Caki2 (cell line): Measurements from ENCODE around the gene FAT1. TPM values are rescaled to one million over a fixed set of nuclear protein-coding genes. Genes with fewer than 3 reads are reported as not detected.
A peak's percentile ranks its signal among the peaks of the same experiment; 100 is the strongest.

Source experiments
- DNase-seq: peaks from one replicate; pipeline ENCODE4 v3.0.0-alpha.2; 2015; ENCODE audit warnings: low read depth
- in situ Hi-C: cut with HindIII; loops from 2 replicates; pipeline ENCODE4 v1.10.0; 2016; ENCODE audit warnings: low sequenced_read_pairs, low pct_unique_long_range_greater_than_20kb, mixed read lengths
- total RNA-seq: library from RNA; depleted of rRNA; stranded (reverse); fragments of >200 nt; shearing (Covaris generic); gene quantifications from 2 replicates; pipeline ENCODE4 v1.2.3, GENCODE V29; 2014; ENCODE audit warnings: low replicate concordance

Gene FAT1
- total RNA-seq, 1 experiment from 2014 or later = 107 TPM

DNA sequence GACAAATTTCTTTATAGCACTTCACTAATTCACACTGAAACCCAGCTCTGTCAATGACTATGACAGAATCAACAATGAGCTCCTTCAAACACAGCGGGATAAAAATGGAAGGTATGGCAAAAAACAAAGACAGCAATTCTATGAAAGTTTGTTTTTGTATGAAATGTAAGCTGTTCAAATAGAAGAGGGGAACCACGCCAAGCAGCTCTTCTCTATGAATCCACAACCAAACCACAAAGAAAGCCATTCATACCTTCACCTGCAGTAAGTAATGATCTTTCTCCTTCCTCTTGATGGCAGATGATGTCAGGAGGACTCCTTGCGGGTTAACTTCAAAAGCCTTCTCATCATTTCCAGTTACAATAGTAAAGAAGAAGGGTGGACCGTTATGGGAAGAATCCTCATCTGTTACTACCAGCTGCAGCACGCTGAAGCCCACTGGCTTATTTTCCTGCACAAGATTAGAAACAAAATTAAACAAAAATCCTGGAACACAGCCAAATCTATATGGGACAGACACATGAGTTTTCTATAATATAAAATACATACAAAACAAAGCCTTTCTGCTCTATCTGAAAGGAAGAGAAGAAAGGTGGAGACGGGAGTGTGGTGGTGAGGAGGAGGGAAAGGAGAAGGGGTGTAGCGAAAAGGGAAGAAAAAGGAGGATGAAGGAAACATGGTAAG lies 119.4 kb downstream of the FAT1 start:
- in situ Hi-C loops = no loop called here
- DNase-seq = no peak

DNA sequence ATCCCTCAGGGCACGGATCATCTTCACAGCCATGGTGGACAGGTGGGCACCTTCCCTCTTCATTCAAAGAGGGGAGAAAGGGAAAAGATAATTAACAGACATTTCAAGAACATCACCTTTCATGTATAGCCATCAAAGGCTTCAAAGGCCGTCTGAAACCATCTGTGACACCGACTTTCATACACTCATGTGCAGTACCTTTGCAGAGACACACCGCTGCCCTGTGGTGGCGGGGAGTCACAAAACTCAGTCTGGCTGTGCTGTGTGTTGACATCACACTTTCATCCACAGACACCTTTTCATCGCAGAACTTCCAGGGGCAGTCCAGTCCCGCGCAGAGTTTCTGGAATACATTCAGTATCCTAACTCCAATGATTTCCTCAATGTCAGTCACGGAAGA lies 120.7 kb downstream of the FAT1 start:
- no peak for DNase-seq
- in situ Hi-C loops = no loop called here

DNA sequence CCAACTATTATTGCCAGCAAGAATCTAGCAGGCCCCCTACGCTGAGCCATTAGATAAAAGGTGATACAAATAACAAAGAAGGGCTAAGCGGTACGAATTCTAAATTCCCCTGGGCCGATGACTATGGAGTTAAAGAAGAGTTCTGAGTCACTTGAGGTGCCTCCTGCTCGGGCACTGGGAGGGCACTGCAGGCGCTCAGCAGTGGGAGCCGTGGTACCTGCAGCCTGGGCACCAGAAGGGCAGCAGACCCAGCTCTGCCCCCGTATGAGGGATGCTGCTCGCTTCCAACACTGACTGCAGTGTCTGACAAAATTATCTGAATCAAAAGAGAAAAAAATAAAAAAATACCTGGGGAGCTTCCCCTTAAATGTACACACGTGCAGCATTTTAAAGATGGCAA lies 124.2 kb downstream of the FAT1 start:
- in situ Hi-C loops = no loop called here
- no peak for DNase-seq

DNA sequence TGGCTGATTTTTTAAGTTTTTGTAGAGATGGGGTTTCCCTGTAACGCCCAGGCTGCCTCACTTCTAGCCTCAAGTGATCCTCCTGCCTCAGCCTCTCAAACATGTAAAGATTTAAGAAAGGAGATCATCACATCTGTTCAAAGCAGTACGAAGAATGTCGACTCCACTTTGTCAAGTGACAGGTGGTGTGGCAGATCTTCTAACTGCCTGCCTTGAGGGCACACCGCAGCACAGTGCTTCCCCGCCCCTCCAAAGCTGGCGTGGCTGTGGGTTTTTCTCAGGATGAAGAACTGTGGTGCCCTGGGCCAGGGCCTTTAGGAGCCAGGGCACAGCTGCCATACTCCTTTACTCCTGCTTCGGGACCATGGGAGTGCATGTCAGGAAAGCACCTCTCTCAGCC lies 125.0 kb downstream of the FAT1 start:
- in situ Hi-C loops = no loop called here
- no peak for DNase-seq

DNA sequence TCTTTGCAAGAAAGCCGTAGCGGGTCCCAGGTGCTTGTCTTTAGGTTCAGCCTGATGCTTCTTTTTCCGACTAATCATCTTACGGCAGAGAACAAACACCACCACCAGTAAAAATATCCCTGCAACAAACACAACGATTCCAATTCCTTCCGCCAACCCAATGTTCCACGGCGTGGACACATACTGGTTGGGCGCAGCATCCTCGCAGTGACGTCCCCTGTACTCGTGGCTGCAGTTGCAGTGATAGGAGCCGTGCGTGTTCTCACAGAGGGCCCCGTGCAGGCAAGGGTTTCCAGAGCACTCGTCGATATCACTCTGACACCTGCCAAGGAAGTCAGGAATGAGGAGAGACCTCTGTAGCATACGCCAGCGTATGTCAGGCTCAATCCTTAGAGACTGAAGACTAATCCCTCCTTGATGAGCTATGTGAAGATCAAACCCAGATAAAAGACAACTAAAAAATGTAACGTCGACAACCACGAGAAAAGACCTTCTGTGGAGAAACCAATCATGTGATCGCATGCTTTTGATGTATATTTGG lies 126.7 kb downstream of the FAT1 start:
- no peak for DNase-seq
- in situ Hi-C loops = no loop called here

DNA sequence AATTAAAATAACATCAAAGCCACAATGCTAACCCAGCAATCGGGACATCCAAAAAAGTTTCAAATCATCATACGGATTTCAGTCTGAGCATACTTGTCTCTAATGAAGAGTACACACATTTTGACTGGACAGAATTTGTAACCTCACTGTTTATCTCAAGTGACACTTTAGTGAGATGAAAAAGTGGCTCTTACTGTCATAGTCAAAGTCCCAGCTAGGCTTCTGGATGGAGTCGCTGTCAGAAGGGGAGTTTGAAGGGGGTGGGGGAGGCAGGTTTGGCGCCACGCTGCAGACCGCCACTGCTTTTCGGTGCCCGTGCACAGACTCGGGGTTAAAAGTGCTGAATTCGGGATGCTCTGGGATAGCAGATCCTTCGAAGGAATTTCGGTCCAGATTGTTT lies 127.3 kb downstream of the FAT1 start:
- no peak for DNase-seq

DNA sequence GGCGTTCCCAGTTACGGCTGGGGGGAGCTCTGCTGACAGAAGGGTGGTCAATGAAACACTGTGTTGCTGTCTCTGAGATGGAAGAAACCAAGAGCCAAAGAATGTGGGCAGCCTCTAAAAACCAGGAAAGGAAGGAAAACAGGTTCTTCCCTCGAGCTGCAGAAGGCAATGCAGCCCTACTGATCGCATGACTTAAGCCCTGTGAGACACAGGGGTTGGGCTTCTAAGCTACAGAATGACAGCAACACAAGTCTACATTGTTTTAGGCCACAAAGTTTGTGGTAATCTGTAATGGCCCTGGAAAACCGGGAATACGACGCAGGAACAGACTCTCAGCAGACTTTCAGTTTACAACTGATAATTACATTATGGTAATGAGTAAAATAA lies 130.1 kb downstream of the FAT1 start:
- no peak for DNase-seq
- in situ Hi-C loops = no loop called here

More for the DNA sequence above, 127.3 kb downstream of the FAT1 start:
- in situ Hi-C loops = no loop called here

DNA sequence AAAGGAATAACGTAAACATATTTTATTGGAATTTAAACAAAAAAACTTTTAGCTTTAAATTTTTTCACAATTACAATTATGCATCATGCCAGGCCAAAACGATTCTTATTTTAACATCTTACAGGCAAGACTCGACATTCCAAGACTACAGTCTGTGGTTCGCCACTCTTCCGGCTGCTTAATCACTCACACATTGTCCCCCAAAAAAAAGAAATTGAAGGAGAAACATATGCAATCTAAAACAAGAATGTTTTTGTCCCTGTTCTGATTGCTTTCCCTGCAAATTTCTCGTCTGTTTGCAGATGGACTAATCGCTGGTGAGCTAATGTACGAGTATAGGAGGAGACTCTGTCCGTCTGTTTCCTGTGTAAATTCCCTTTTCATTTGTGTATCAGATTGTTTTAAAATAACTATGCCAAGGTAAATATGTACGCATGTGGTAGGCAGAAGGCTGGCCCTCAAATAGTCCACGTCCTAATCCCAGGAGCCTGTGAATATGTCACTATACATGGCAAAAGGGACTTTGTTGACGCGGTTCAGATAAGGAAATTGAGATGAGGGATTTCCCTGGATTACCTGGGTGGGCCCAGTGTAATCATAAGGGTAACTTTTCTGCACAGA lies 130.6 kb downstream of the FAT1 start:
- in situ Hi-C loops = no loop called here
- no peak for DNase-seq

DNA sequence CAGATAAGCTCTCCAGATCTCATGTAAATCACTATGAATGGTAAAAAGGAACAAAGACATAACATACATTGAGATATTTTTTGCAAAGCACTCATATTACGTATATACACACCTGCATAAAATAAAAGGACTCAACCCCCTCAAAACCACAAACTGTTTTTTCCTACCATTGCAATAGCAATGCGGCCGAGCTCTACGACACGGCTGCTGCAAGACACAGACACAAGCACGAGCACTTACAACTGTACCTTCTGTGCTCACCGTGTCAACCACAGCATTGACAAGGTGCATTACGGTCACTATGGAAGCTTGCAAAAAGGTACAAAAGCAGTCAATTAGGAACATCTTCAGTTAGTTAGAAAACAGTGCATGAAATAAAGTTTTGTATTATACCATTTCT lies 131.2 kb downstream of the FAT1 start:
- DNase-seq = no peak
- in situ Hi-C loops = no loop called here

DNA sequence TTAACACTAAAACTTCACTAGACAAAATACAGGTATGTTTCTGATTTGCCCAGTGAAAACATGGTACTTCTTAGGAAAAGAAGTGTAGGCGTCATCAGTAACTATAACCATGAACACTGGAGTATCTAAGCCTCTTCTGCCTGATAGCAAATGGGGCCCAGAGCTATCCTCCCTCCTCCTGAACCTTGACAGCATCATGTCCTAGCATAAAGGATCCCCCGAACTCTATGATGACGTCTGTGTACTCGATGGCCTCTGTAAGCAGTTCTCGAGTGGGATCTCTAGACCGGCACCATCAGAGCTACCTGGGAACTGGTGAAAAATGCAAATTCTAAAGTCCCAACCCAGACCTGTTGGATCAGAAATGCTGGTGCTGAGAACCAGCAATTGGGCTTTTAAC lies 132.0 kb downstream of the FAT1 start:
- in situ Hi-C loops = no loop called here
- no peak for DNase-seq

DNA sequence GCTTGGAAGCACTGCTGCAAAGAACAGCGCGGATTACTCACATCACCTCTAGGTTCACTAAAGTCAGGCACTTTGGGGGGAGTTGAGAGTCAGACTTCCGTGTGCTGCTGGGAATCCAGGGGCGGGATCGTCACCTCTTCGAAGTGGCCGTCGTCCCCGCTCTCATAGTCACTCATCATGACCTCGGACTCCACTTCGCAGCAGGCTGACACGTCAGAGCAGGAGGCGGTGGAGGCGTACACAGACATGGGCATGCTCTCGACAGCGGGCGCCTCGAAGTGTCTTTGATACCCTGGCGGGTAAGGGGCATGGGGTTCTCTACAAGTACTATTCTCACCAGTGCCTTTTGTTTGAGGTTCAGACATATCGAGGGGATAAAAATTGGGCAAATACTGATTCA lies 135.2 kb downstream of the FAT1 start:
- DNase-seq = no peak
- in situ Hi-C loops = no loop called here

DNA sequence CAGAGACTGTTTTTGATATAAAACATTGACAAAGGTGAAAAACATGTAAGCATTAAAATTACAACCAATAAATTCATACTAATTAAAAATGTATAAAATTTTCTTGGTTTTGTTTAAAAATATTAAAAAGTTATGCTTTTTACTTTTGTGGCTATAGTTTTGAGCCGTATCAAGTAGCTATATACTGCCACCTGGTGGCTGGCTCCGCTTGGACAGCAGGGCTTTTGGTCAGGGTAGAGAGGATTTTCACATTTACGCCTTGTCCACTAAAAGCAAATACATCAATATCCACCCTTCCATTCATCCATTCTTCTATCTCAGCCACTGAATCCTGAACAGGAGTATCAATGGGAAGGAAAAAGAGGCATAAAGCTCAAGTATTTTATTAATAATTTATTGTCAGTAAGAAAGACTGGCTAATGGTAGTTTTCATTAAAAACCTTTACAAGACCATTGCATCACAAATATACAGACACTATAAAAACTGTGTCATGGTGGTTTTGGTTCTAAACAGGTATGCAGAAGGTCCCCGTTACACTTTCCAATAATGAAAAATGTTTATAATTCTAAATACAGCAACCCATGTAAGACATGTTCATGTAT lies 136.1 kb downstream of the FAT1 start:
- peak; percentile 27 for DNase-seq
- in situ Hi-C loops = no loop called here

DNA sequence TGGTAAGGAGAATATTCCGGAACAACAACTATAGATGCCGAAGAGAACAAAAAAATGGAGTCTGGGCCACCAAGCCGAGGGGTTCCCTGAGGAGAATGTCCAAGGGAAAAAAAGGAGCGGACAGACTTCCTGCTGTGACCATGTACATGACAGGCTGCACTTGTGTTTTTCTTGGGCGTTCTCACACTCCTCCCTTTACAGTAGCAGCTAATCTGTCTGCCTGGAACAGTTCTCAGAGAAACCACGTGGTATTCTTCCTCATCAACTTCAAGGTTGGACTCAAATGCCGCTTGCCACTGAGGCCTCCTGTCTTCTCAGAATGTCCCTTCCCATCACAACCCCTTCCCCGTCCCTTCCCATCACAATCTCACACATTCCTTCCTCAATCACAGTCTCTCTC lies 137.5 kb downstream of the FAT1 start:
- no peak for DNase-seq
- in situ Hi-C loops = no loop called here

DNA sequence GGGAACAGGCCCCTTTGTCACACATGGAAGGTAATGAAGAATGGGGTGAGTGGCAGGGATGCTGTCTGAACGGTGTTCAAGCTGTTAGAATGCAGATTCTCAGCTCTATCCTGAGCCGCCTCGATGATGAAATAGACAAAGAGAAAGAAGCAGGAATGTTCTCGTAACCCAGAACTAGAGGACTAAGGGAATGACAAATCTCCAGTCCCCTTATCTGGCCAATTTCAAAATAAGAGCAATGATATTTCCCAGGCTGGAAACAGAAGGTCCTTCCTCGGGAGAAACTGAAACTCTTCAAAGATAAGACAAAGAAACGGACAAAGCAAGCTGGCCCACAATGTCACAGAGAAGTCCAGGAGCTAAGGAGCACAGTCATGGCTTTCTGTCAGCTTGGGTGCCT lies 138.7 kb downstream of the FAT1 start:
- no peak for DNase-seq

DNA sequence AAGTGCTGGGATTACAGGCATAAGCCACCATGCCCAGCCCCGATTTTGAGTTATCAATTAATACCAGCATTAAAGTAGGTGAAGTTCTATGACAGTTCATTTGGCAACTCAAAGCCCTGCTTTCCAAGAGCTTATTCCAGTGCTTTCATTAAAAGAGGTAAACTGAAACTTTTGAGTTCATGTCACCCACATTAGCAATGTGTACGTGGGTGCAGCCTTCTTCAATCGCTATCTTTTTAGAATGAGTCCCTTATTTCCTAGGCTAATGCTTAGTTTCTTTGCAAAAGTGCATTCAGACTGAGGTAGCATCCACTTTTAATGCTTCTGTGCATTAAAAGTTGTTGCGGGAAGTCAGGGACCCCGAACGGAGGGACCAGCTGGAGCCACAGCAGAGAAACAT lies 142.2 kb downstream of the FAT1 start:
- no peak for DNase-seq
- in situ Hi-C loops = no loop called here

More for the DNA sequence above, 138.7 kb downstream of the FAT1 start:
- in situ Hi-C loops = no loop called here

DNA sequence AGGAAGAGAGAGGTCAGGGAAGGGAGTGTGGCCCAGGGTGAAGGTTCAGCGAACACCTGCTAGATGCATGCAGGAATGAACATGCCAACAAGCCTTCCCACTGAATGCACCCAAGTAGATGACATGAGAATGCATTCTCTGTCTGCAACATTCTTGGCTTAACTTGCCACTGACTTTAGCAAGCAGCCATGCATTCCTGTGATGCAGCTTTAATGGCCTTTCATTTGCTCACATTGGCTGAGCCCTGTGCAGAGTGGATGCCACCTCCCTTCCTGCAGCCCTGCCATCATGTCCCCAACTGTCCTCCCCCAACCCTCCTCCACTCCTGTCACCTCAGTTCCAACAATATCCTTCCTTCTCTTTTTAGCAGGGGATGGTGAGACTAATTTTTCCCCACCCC lies 143.0 kb downstream of the FAT1 start:
- in situ Hi-C loops = no loop called here
- DNase-seq = no peak

DNA sequence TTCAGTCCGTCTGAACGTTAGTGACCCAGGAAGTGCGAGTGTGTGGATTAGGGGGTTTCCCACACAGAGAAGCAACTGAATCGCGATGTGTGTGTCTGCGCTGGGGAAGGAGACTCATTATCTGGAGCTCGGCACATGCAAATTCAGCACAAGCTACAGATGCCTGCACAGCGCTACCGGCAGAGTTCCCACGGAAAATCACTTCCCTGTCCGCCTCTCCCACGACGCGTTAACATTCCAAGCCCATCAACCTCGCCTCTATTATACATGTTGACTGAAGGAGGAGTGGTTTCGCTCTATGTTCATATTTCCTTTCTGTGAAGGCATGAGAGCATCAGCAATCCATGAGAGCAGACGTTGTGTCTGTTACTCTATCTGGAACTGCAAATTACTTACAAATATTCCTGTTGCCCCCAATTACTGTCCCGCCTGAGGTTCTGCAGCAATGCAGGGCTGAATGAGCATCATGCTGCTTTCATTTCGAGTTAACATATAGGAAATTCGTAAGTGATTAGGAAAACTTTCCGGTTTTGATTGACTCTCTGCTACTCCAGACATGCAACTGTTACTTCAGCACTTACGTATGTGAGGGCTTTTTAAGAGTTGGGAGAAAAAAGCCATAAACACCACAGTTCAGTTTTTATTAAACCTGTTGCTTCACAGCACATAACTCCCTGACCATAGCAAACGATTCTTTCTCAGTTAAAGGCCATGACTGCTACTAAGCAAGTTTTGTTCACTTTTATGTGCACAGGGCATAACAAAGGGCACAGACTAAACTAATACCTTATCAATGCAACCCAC lies 153.3 kb downstream of the FAT1 start:
- peak; percentile 78 for DNase-seq
- in situ Hi-C loops = no loop called here

DNA sequence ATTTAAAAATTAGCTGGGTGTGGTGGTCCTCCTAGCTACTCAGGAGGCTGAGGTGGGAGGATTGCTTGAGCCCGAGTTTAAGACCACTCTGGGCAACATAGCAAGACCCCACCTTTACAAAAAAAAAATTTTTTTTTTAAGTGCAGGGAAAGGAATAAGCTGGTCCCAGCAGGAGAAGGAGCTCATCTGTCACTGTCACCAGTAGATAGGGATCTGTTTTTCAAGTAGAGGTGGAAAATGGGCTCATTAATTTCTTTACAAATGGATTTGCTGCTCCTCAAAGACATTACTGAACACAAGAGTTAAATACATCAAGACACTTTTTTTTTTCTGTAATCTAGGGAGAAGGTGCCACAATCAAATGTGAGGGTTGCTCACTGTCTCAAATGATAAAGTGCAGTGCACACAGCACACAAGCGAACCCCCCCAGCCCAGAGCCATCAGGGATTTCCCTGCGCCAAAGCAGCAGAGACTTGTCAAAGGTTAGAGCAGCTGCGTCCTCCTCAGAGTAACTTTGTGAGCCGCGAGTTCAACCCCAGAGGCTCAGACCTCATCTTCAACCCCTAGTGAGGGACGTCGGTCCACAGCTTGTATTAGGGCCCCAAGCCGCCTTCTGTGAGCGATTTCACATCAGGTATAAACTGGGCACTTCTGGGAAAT lies 154.0 kb downstream of the FAT1 start:
- in situ Hi-C loops = no loop called here
- DNase-seq = no peak
